HG03064 (cell line): ENCODE data around the gene ZNF629.

Experiments
- ATAC-seq: cut with Tn5 transposase; IDR thresholded peaks from one replicate; pipeline ENCODE4 v1.9.1; 2021; ENCODE audit warnings: low read depth; ENCODE audit not compliant: unreplicated experiment

The ZNF629 gene

GRCh38 chr16:30748634-30749445, 38.2 kb downstream of the ZNF629 start:
- ATAC-seq: no peak

- ATAC-seq: peak; percentile 93
Measured at GRCh38 chr16:30747799-30748633, 39.0 kb downstream of the ZNF629 start, which contains the start of gene PHKG2. TSS of gene PHKG2 (plus strand) at chr16:30748425. CDS start at chr16:30748821, 396 bp downstream.

GRCh38 chr16:30747331-30747730, 39.7 kb downstream of the ZNF629 start:
- no peak for ATAC-seq

GRCh38 chr16:30746638-30747175, 40.3 kb downstream of the ZNF629 start:
- ATAC-seq: no peak

GRCh38 chr16:30745082-30745481, 41.9 kb downstream of the ZNF629 start:
- ATAC-seq: no peak

- ATAC-seq: no peak
Measured at GRCh38 chr16:30744183-30744582, 42.8 kb downstream of the ZNF629 start.

- ATAC-seq: no peak
Measured at GRCh38 chr16:30743716-30744115, 43.3 kb downstream of the ZNF629 start.

GRCh38 chr16:30741461-30741914, 45.5 kb downstream of the ZNF629 start:
- ATAC-seq: no peak

GRCh38 chr16:30740364-30741251, 46.4 kb downstream of the ZNF629 start:
- no peak for ATAC-seq

- ATAC-seq: no peak
Measured at GRCh38 chr16:30738984-30739951, 47.7 kb downstream of the ZNF629 start.

GRCh38 chr16:30737794-30738648, 49.0 kb downstream of the ZNF629 start:
- ATAC-seq: no peak

- ATAC-seq: no peak
Measured at GRCh38 chr16:30736995-30737793, 49.8 kb downstream of the ZNF629 start.

- no peak for ATAC-seq
Measured at GRCh38 chr16:30731411-30731810, 55.6 kb downstream of the ZNF629 start.

- no peak for ATAC-seq
Measured at GRCh38 chr16:30728899-30729672, 57.9 kb downstream of the ZNF629 start.
